SK-N-SH treated with all-trans-retinoic acid at 6 μM for 48 hours (cell line): Measurements from ENCODE around the gene LILRA5.

Experiments
- ESRRG ChIP-seq: fragments of 250-450 bp; sonication (Bioruptor Pico); IDR thresholded peaks from 2 replicates; pipeline ENCODE4 v1.6.1; 2021; ENCODE audit warnings: mild to moderate bottlenecking
- ZFP3 ChIP-seq: fragments of 250-450 bp; sonication (Bioruptor Pico); IDR thresholded peaks from 2 replicates; pipeline ENCODE4 v1.5.0; 2020; ENCODE audit warnings: mild to moderate bottlenecking, moderate library complexity
- ZNF565 ChIP-seq: fragments of 450-650 bp; formaldehyde crosslinking; conservative IDR thresholded peaks from 2 replicates; pipeline ENCODE4 v1.5.0; 2020; ENCODE audit warnings: low read depth, mild to moderate bottlenecking, moderate library complexity
- TF ChIP-seq, protein P1 (sequence below): fragments of 250-450 bp; sonication (Bioruptor Pico); IDR thresholded peaks from 2 replicates; pipeline ENCODE4 v1.5.0; 2020; ENCODE audit warnings: mild to moderate bottlenecking, moderate library complexity

DNA sequence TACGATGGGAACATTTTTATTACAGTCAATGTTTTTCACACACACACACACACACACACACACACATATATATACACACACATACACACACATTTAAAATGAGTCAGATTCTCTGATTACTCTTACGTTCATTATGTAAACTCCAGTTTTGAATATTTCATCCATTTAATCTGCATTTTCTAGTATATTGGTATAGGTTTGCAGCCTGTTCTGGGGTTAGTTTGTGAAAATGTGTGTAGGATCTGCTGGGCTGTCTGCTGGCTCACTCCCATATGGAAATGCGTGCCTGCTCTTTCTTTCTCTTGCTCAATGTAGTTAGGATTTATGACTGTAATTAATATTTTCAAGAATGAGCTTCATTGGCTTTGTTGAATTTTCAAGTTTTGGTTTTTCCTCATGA, 39.1 kb downstream of the LILRA5 start:
- TF ChIP-seq ESRRG (CRISPR knock-in tag) (no peak), ZFP3 (no peak), ZNF565 (CRISPR knock-in tag) (no peak)
- TF ChIP-seq, protein P1, sequence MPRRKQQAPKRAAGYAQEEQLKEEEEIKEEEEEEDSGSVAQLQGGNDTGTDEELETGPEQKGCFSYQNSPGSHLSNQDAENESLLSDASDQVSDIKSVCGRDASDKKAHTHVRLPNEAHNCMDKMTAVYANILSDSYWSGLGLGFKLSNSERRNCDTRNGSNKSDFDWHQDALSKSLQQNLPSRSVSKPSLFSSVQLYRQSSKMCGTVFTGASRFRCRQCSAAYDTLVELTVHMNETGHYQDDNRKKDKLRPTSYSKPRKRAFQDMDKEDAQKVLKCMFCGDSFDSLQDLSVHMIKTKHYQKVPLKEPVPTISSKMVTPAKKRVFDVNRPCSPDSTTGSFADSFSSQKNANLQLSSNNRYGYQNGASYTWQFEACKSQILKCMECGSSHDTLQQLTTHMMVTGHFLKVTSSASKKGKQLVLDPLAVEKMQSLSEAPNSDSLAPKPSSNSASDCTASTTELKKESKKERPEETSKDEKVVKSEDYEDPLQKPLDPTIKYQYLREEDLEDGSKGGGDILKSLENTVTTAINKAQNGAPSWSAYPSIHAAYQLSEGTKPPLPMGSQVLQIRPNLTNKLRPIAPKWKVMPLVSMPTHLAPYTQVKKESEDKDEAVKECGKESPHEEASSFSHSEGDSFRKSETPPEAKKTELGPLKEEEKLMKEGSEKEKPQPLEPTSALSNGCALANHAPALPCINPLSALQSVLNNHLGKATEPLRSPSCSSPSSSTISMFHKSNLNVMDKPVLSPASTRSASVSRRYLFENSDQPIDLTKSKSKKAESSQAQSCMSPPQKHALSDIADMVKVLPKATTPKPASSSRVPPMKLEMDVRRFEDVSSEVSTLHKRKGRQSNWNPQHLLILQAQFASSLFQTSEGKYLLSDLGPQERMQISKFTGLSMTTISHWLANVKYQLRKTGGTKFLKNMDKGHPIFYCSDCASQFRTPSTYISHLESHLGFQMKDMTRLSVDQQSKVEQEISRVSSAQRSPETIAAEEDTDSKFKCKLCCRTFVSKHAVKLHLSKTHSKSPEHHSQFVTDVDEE (CRISPR knock-in tag): no peak
